NT2/D1 (cell line): ENCODE results near the gene TMEM9B.

Source experiments
- SUZ12 ChIP-seq: IDR thresholded peaks from 2 replicates; pipeline ENCODE4 v1.6.1; 2011; ENCODE audit not compliant: insufficient read length, insufficient read depth; ENCODE audit errors: extremely low read depth
- YY1 ChIP-seq: IDR thresholded peaks from 2 replicates; pipeline ENCODE4 v1.6.1; 2011; ENCODE audit not compliant: insufficient read length, insufficient read depth
- ZNF274 ChIP-seq: IDR thresholded peaks from 2 replicates; pipeline ENCODE4 v1.6.1; 2011; ENCODE audit warnings: mild to moderate bottlenecking, low read depth, low read length

DNA sequence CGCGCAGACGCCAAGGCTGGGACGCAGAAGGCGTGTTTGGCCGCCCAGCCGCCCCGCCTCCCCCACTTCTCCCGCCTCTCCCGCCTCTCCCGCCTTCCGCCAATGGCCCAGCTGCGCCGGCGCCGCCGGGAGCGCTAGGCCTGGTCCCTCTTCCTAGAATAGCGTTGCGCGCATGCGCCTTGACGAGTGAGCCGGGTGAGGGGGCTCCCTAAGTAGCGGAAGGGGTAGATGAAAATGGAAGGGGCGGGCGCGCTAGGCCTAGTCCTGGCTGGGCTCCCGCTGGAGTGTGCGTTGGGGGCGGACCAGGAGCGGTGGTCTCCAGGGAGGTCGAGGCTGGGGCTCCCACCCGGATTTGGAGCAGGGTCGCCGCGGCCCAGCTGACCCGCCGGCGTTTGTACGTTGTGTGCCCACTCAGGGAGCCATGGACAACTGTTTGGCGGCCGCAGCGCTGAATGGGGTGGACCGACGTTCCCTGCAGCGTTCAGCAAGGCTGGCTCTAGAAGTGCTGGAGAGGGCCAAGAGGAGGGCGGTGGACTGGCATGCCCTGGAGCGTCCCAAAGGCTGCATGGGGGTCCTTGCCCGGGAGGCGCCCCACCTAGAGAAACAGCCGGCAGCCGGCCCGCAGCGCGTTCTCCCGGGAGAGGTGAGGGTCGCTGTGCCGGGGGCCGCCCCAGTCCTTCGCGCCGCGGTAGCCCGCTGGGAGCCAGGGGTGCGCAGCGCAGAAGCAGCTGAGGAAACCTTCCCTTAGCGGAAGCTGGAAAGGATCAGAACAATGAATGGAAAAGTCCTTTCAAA, 53.0 kb downstream of the TMEM9B start, which contains the start of gene AKIP1:
- no peak for TF ChIP-seq SUZ12
- no peak for TF ChIP-seq ZNF274
- no peak for TF ChIP-seq YY1
